ENCODE measurements around the gene POLR2E. TPM values are rescaled to one million over a fixed set of nuclear protein-coding genes. Genes with fewer than 3 reads are reported as not detected.
"Not testable (repeated sequence)": the region's sequence is repeated elsewhere in the genome, so short reads cannot be mapped to it uniquely, and the experiment has no call there.

POLR2E gene
- total RNA-seq, 4 donors from 2014 or later: 118 to 263 (median 228) TPM

- in situ Hi-C loops (cut with MboI; ENCODE audit: low sequenced_read_pairs in 4 of 4): loop anchor here in 3 of 4 donors (5.0 to 10.0 kb wide), 2 partner anchors 76 to 79 kb away; no protein-coding TSS in a partner anchor
- Histone ChIP-seq H3K4me3 (no peak overlapping the region), H3K36me3 (peaks cover 0 to 54% of the 10 kb centered on the region in 2 donors), H3K9me3 (no peaks in the 10 kb centered on the region), H3K27ac (no peak overlapping the region), H3K27me3 (no peaks in the 10 kb centered on the region), H3K4me1 (peaks cover 5 to 12% of the 10 kb centered on the region in 2 donors)
- intact Hi-C loops (cut with DNase I; ENCODE audit: low total_unique reads): no loop called here
- DNase-seq (no peak), ATAC-seq (no peak)
- TF ChIP-seq CTCF (IDR thresholded peaks at IDR 0.05 in 4 of 5, conservative IDR thresholded peaks at IDR 0.05 in 1 of 5) (no peak), POLR2A (IDR thresholded peaks at IDR 0.05) (no peak)
These were observed 20.7 kb upstream of the POLR2E start for GRCh38 chr19:1115646-1116420.

GRCh38 chr19:1114728-1115127 lies 19.6 kb upstream of the POLR2E start:
- in situ Hi-C loops (cut with MboI; ENCODE audit: low sequenced_read_pairs in 4 of 4): loop anchor here in 3 of 4 donors (5.0 to 10.0 kb wide), 2 partner anchors 78 to 80 kb away; no protein-coding TSS in a partner anchor
- intact Hi-C loops (cut with DNase I; ENCODE audit: low total_unique reads): loop anchor here (5.0 kb wide), 2 partner anchors 38 to 78 kb away; no protein-coding TSS in a partner anchor
- H3K36me3 ChIP-seq: peaks cover 0 to 43% of the 10 kb centered on the region in 2 donors
- H3K27ac ChIP-seq: peak overlapping the region in 1 of 4 donors; percentile 80
- ATAC-seq, DNase-seq, H3K27me3 ChIP-seq, H3K4me3 ChIP-seq, H3K9me3 ChIP-seq: not testable (repeated sequence)
- peaks cover 5 to 12% of the 10 kb centered on the region in 2 donors for H3K4me1 ChIP-seq

- DNase-seq (no peak), ATAC-seq (no peak)
- Histone ChIP-seq H3K9me3 (no peaks in the 10 kb centered on the region), H3K36me3 (peaks cover 0 to 36% of the 10 kb centered on the region in 2 donors), H3K27me3 (no peaks in the 10 kb centered on the region), H3K27ac (peak overlapping the region; percentile 73 to 81 (median 80)), H3K4me3 (peak overlapping the region in 1 of 4 donors; percentile 29), H3K4me1 (peaks cover 5 to 12% of the 10 kb centered on the region in 2 donors)
- intact Hi-C loops (cut with DNase I; ENCODE audit: low total_unique reads) (loop anchor here (1.0 to 5.0 kb wide), 3 partner anchors 38 to 126 kb away; no protein-coding TSS in a partner anchor), in situ Hi-C loops (cut with MboI; ENCODE audit: low sequenced_read_pairs in 4 of 4) (loop anchor here in 1 of 4 donors (10.0 kb wide), 1 partner anchor 81 kb away; no protein-coding TSS in a partner anchor)
- no peak for TF ChIP-seq CTCF (IDR thresholded peaks at IDR 0.05 in 4 of 5, conservative IDR thresholded peaks at IDR 0.05 in 1 of 5)
- TF ChIP-seq POLR2A (IDR thresholded peaks at IDR 0.05): no peak
These were observed 18.9 kb upstream of the POLR2E start for GRCh38 chr19:1113986-1114483.

GRCh38 chr19:1113030-1113985 lies 18.1 kb upstream of the POLR2E start:
- Histone ChIP-seq H3K27ac (peak overlapping the region; percentile 73 to 81 (median 80)), H3K4me3 (peak overlapping the region in 2 of 4 donors; percentile 12 to 29), H3K36me3 (peaks cover 0 to 34% of the 10 kb centered on the region in 2 donors), H3K27me3 (no peaks in the 10 kb centered on the region), H3K4me1 (peaks cover 5 to 12% of the 10 kb centered on the region in 2 donors), H3K9me3 (no peaks in the 10 kb centered on the region)
- TF ChIP-seq CTCF (IDR thresholded peaks at IDR 0.05 in 4 of 5, conservative IDR thresholded peaks at IDR 0.05 in 1 of 5) (peak; percentile 93 to 99 (median 98)), POLR2A (IDR thresholded peaks at IDR 0.05) (peak in 1 of 2 donors; percentile 44)
- intact Hi-C loops (cut with DNase I; ENCODE audit: low total_unique reads) (loop anchor here (1.0 to 5.0 kb wide), 3 partner anchors 39 to 127 kb away; no protein-coding TSS in a partner anchor), in situ Hi-C loops (cut with MboI; ENCODE audit: low sequenced_read_pairs in 4 of 4) (loop anchor here in 1 of 4 donors (10.0 kb wide), 1 partner anchor 81 kb away; no protein-coding TSS in a partner anchor)
- DNase-seq (peak; percentile 92 to 95), ATAC-seq (peak; percentile 81 to 86)
